GM18861 (cell line): ENCODE results near the gene CSAD.
"Not testable (repeated sequence)": the region's sequence is repeated elsewhere in the genome, so short reads cannot be mapped to it uniquely, and the experiment has no call there.

Source experiments
- ATAC-seq: cut with Tn5 transposase; IDR thresholded peaks from one replicate; pipeline ENCODE4 v1.9.1; 2021; ENCODE audit not compliant: unreplicated experiment

CSAD gene

DNA sequence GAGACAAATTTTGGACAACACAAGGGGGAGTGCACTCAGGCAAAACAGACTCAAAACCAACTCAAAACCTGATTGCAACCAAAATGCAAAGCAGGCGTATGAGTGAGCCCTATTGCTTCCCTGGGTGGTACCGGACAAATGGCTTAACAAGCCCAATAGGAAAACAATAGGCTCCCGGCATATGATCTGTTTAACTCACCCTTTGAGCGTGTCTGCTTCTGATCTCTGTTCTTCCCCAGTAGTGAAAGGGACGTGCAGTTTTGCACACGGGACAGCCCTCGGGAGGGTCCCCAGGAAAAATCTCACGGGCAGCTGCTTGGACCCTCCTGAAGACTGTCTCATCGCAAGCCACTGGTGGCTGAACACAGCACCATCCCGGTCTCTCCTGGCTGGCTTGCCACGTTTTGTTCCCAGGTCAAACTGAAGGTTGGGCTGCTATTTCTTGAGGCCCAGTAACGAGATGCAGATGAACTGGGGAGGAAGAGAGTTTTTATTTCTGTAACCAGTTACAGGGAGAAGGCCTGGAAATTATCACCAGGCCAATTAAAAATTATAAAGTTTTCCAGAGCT lies 67.5 kb downstream of the CSAD start:
- no peak for ATAC-seq

DNA sequence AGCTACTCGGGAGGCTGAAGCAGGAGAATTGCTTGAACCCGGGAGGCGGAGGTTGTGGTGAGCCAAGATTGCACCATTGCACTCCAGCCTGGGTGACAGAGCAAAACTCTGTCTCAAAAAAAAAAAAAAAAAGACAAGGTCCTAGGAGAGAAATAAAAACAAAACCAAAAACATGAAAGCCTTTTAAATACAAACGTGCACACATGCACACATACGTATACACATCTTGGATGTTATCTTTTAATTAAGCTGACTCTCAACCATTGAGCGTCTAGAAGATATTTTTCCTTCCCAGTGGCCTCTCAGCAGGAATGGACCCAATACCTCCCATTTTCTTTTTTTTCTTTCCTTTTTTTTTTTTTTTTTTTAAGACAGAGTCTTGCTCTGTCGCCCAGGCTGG lies 68.3 kb downstream of the CSAD start:
- not testable (repeated sequence) for ATAC-seq
